Activated naive CD4-positive, alpha-beta T cell treated with Interleukin-2 at 50 U/mL for 16 hours (primary cell): ENCODE results near the gene ST3GAL5.
A peak's percentile ranks its signal among the peaks of the same experiment; 100 is the strongest.
"Not testable (repeated sequence)": the region's sequence is repeated elsewhere in the genome, so short reads cannot be mapped to it uniquely, and the experiment has no call there.

Experiments
- DNase-seq: peaks from one replicate; pipeline ENCODE4 v3.0.0-alpha.2; 2020

The ST3GAL5 gene

DNA sequence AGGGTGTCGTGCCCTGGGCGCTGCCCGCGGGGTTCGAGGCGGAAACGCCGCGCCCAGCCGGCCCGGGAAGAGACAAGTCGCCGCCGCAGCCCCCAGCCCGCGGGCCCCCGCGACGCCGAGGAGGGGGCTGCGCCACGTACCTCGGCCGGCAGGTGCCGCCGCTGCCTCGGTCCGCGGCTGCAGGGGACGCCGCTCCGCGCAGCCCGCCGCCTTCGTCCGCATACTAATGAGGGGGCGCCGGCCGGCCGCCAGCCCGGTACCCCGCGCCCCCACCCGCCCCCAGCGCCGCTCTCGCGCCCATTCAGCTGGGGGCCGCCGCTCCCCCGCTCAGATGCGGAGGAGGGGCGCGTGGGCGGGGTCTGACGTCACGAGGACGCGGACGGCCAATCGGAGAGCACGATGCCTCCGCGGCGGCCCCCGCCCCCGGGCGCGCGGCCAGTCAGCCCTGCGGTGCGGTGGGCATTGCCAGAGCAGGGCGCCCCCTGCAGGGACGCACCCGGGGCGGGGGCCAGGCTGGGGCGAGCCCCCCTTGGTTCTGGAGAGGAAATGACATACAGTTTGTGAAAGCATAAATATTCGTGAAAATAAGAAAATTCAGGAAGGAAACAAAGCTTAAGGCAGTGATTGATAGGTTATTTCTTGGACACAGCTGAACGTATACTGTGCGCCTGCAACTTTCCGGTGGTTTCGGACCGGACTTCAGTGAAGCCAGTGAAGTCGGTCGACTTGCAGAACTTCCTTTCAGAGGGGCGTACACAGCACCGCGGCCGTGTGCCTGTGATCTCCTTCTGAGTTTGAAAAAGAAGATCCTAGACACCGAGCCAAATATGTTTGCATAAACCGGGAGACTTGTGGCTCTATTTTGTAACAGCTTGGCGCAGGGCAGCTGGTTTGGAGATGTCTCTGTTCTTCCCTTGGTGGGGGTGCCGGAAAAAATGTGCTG is at the start of gene ST3GAL5:
Gene ST3GAL5 (minus strand): TSS at position 307 of the 943 bp plus-strand sequence. CDS start 85 bp downstream, at position 222.
- peak; percentile 90 for DNase-seq

DNA sequence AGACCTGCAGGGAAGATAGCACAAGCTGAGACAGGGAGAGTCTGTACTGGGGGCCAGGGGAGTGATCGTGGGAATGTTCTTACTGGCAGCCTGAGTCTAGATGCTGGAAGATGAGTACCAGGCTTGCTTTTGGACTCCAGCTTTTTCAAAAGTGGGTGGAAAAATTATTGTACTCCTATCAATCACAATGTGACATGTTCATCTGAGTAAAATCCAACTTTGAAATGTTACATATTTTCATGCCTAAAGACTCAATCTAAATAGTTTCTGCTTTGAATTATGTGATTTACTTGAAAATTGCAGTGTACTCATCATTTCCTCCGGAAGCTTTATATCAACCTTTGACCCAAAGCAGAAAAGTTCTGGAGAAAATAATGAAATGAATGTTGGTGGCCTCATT is 49.7 kb upstream of the ST3GAL5 start:
- no peak for DNase-seq

DNA sequence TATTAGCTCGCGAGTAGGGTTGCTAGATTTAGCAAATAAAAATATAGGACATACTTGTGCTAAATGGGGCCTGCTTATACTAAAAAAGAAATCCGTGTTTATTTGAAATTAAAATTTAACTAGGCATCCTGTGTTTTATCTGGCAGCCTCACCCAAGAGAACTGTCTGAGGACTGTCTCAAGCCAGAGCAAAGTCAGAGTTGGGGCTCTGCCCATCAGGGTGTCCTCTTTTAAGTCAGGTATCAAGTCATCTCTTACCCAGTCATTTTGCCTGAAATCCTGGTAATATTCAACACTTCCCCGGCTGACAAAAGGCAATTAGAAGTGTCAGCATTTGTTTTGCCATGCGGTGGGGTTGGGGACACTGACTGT is 48.3 kb upstream of the ST3GAL5 start:
- DNase-seq = no peak

DNA sequence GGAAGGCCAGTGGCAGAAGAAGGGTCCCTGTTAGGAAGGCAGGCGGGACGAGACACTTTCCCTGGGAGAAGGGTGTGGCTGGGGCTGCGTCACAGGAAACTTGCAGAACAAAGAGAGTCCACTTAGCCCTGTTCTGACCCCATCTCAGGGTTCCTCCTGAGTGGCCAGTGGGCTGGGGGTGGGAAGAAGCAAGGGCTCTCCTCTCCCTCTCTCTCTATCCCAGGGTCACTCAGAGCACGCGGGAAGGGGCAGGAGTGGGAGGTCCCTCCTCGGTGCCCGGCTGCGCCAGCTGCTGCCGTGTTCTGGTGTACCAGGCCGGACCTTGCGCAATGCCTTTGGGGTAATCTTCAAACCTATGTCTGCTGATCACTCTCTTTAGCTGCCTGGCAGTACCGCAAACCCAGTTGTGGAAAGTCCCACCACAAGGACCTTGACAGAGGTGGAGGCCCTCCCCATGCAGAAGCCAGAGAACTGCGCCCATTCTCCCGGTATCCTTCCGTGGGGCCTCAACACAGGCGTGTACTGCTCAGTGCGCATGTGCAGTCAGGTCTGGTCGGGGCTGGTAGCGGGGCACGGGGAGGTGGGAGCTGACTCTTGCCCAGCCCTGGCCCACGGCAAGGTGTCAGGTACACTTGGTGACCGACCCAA is 47.8 kb upstream of the ST3GAL5 start:
- no peak for DNase-seq

DNA sequence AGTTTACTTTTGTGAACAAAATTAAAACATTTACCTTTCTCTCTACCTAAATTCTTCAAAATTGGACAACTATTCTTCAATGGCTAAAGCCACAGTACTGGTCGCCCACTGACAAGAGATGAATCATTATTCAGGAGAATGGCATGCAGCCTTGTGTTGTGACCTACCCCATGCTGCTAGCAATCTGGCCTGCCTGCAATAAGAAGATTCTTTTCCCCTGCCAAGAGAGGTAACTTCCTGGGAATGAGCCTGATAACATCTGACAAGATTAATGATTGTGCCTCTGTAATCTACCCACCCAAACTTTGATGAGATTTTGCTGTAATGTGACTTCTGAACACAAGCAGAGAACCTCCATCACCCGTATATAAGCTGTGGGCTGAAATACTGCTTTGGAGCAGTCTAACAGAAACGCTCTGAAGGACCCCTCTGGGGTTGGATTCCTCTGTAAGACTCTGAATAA is 47.0 kb upstream of the ST3GAL5 start:
- no peak for DNase-seq

DNA sequence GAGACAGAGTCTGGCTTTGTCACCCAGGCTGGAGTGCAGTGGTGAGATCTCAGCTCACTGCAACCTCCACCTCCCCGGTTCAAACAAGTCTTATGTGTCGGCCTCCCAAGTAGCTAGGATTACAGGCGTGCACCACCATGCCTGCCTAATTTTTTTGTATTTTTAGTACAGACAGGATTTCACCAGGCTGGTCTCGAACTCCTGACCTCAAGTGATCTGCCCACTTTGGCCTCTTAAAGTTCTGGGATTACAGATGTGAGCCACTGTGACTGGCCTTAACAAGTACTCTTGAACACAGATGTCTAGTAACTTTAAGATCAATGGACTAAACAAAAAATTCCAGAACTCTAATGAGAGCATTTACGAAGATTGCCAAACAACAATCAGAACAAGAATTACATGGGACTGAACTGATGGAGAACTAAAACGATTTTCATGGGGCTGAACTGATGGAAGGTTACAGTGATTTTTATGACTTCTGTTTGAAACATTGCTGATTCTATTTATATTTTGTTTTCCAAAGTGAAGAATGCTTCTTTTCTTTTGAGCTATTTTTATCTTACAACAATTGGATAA is 46.5 kb upstream of the ST3GAL5 start:
- DNase-seq = no peak

DNA sequence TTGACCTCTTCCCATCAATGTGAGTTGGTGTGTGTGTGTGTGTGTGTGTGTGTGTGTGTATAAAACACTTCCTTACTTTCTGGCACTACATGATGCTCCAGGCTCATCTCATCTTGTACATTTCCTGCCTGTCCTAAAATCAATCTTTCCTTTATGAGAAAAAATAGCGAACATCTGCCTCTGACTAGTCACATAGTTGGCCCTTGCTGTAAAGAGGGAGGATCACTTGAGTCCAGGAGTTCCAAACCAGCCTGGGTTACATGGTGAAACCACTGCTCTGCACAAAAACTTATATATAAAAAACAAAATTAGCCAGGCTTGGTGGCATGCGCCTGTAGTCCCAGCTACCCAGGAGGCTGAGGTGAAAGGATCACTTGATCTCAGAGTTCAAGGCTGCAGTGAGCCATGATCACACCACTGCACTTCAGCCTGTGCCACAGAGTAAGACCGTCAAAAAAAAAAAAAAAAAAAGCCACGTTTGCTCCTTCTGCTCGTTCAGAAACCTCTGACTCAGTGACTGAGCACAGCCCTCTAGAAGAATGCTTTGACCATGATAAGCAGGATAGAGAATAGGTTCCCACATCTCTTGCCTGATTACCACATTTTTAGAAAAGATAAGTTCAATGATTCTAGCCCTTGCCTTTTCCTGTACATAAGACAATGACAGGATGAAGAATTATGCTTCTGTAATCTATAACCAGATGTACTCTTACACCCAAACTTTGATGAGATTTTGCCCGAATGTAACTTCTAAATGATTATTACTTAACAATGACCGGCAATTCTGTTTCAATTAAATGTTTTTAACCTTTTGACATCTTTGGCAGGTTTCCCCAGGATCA is 45.2 kb upstream of the ST3GAL5 start:
- no peak for DNase-seq

DNA sequence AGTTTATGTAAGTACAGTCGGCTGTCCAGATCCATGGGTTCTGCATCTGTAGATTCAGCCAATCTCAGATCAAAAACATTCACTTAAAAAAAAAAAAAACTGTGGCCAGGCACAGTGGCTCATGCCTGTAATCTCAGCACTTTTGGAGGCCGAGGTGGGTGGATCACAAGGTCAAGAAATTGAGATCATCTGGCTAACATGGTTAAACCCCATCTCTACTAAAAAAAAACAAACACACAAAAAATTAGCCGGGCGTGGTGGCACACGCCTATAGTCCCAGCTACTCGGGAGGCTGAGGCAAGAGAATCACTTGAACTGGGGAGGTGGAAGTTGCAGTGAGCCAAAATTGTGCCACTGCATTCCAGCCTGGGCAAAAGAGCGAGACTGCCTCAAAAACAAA is 42.4 kb upstream of the ST3GAL5 start:
- DNase-seq = not testable (repeated sequence)

DNA sequence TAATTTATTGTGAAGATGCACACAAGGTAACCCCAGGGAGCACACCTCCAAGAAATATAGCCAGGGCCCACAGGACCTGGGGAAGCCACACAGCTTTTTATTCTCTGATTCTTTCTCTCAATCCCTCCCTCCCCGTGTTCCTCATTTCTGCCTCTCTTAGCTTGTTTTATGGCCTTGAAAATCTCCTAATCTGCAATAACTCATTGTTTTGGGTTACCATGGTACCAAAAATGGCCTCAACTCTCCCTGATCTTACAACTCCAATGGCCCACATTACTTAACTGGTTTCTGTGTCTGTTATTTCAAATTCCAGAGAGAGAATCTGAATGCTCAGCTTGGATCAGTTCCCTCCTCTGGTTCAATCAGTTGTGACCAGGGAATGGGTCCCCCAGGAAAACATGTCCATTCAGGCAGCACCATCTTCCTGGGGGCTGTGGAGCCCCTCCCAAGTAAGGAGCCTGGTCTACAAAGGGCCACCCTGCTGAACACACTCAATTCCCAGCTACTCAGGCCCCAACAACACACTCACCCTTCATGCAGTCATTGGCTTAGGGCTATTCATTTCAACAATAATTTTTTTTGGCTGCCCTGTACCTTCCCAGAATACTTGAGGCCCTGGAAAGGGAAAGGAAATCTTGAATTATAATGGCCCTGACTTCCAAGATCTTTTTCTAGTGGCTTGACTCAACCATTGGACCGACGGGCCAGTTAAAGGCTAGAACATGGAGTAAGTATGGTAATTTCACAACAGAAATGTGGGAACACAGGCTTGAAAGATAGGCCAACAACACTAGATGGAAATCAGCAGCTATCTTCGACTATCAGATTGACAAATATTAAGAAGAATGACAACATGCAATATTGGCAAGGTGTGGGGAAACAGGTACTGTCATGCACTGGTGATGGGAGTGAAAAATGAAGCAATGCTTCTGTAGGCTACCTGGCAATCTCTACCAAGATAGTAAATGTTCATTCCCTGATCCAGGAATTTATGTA is 41.6 kb upstream of the ST3GAL5 start:
- no peak for DNase-seq

DNA sequence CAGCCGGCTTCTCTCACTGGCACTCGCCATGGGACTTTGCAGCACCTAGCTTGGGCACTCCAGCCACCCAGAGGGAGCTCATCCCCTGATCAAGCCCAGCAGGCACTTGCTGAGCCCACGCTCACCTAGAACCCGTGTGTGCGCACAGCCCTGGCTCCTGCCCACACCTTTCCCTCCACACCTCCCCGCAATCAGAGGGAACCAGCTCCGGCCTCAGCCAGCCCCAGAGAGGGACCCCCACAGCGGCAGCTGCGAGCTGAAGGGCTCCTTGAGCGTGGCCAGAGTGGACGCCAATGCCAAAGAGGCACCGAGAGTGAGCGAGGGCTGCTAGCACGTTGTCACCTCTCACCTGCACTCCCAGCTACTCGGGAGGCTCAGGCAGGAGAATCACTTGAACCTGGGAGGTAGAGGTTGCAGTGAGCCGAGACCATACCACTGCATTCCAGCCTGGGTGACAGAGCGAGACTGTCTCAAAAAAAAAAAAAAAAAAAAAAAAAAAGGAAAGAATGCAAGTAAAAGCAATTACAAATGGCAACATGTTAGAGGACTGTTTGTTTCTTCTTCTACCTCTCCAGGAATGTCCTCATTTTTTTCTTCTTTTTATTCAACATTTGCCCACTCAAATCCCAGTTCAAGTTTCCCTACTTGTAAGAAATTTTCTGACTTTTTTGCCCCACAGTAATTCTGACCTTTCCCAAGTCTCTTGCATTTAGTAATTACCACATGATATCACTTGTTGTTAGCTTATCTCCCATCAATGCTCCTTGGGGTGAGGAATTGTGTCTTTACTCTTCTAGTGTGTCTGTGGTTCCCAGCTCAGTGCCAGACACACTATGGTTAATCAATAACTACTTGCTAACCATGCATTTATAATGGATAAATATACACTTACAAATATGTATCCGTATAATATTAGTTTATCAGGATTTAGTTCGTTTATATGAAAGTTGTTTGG is 40.6 kb upstream of the ST3GAL5 start:
- DNase-seq = no peak

DNA sequence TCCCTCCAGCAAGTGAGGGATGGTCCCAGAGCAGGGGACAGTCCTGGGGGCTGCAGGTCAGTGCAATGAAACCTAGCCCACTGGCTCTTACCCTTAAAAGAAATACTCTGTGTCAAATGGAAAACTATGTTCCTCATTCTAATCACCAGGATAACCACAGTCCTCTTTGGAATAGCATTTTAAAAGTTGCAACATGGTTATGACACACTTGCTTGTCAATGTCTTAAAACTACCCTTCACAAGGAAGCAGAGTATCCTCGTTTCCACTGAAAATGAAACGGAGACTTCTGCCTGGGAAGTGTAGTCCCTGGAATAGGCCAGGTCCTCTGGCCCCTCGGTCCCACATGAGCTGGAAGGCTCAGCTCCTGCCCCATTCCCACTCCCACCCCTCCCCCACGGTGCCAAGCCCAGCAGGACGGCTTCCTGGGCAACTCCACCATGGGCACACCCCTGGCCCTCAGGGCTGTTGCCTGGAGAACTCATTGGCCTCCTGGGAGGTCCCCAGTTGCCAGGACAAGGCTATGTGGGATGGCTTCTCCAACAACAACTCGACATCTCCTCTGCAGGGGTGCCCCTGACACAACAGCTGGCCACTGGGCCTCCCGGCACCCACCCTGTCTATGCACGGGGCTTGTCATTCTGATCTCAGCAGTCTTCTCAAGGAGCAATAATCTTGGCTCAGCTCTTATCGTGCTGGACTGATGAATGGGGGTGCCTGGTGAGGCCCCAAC is 38.3 kb upstream of the ST3GAL5 start:
- no peak for DNase-seq

DNA sequence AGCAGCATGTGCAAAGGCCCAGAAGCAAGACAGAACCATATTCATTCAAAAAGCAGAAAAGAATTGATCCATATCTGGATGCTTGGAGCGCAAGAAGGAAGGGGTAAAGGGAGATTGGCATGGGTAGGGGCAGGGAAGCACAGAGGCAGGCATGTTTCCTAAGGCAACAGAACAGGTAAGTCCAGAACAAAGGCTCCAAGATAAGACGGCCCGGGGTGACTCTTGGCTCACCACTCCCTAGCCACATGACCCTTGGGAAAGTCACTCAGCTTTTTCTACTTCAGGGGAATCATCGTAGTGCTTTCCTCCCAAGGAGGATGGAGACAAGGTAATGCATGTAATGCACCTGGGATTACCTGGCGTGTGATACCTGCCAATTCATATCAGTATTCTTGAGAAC is 37.7 kb upstream of the ST3GAL5 start:
- no peak for DNase-seq

DNA sequence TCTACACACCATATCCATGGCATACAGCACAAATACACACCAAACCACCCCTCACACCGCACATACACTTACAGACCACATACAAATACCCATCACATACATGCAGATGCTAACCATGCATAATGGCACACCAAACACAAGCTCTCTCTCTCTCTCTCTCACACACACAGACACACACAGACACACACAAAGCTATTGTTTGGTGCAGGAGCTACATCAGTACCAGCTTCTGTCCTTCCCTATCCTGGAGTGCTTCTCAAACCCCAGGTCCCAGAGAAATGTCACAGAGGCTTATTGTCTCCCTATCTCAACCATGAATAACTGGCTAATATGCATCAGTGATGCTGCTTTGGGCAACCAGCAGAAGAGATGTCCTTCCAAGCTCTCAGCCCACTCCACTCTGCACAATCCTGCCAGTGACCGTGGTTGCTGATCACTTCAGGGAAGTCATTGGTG is 36.5 kb upstream of the ST3GAL5 start:
- no peak for DNase-seq

DNA sequence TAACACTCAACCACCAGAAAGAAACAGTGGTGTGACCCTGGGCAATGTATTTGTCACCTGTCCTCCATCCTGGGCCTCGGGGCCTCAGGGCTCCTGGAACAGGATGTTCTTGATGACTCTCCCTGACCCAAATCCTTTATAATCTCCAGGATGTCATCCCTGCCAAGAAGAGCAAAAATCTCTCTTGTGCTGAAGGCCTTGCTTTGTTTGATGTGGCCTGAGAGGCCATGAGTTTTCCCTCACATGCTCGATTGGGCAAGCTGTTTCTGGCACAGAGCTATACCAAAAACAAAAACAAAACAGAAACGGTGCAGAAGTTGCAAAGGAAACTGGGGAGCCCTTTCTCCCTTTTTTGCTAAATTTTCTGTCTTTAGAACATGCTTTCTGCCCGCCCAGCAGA is 35.7 kb upstream of the ST3GAL5 start:
- no peak for DNase-seq

DNA sequence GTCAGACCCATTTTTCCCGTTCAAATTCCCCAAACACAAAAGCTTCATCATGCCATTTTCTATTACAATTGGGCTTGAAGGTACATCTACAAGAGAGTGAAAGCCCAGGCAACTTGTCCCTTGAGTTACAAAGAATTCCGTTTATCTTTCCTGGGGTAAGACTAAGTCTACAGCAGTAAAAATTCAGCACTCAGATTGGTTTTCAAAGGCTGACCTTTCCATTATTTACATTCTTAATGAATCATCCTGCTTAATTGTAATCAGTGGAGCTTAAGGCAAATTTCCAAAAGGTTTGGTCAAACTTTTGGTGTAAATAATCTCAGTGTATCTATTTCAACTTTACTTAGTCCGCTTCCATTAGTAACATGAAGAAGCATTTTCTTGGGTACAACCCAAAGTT is 33.4 kb upstream of the ST3GAL5 start:
- no peak for DNase-seq

DNA sequence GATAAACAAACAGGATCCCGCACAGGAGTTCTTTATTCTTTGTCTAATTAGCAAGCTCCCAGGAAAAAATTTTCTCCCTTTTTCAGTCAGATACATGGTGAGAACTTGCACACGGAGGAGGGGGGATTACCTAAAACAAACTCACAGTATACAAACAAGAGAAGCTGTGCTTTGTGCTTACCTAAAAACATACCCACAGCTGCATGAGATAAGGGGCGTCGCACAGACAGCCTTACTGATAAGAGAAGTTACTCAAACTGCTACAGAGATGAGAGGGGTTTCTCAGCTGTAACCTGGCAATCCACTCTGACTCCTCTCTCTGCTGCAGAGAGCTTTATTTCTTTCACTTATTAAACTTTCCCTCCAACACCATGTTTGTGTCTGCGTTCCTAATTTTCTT is 32.9 kb upstream of the ST3GAL5 start:
- no peak for DNase-seq

DNA sequence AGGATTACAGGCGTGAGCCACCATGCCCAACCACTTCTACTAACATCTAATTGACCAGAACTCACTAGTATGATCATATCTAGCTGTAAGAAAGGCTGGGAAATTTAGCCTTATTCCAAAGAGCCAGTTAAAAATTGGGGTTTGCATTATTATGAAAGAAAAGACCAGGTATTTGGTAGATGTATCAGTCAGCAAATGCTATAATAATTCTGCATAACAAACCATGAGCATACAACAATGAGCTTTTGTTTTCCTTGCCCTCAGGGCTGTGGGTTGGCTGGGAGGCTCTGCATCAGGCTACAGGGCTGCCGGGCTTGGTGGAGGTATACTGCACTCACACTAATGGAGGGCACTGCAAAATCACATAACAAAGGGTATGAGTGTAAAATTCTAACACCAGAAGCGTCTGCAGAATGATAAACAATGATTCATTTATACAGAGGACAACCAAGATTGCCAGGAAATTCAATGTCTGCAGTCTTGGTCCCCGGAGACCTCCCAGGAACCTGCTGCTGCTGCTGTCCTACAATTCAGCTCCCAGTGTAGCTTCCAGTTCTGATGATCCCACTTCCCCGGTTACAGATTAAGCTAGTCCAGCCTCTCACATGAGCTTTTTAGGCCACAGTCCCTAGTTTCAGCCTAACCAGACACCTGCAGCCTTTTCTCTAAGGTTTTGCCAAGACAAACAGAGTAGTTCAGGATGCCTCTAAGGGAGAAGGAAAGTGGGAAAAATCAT is 32.2 kb upstream of the ST3GAL5 start:
- no peak for DNase-seq

DNA sequence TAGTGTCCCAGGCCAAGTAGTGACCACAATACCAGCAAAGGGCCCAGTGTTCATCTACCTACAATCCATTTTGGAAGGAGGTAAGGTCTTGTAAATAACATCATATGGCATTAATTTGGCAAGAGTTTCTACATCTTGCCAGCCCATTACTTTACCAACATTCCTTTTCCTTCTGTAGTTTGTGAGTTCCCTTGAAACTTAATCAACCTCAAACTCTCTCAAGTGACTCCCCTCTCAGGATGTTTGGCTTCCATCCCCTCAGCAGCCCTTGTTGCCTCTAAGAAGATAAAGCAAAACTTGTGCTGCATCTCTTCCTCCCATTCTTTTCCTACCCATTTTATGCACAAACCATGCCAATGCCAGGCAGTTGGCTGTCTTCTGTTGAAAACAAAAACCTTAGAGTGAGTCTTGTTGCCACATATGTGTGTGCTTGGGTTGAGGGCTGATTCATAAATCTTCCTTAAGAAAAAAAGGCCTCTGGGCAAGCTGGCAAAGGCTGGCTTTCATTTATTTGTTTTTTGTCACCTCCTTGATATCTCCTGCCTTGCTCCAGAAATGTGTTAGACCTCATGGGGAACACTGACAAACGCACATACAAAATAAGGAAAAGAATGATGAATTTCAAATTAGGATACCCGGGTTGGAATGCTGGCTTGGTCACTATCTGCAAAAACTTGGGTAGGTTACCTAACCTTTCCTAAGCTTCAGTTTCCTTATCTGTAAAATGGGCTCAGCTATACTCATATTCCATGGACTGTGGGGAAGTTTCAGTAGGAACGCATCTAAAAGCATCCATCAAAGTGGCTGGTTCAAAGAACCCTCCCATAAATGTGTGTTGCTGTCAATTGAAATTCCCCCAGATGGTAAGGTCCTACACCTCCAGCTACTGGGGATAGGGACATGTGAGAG is 29.4 kb upstream of the ST3GAL5 start:
- no peak for DNase-seq
